HG03196 (cell line): Measurements from ENCODE around the gene PXK.

Experiments used
- ATAC-seq: cut with Tn5 transposase; IDR thresholded peaks from one replicate; pipeline ENCODE4 v1.9.1; 2021; ENCODE audit not compliant: unreplicated experiment

The PXK gene

DNA sequence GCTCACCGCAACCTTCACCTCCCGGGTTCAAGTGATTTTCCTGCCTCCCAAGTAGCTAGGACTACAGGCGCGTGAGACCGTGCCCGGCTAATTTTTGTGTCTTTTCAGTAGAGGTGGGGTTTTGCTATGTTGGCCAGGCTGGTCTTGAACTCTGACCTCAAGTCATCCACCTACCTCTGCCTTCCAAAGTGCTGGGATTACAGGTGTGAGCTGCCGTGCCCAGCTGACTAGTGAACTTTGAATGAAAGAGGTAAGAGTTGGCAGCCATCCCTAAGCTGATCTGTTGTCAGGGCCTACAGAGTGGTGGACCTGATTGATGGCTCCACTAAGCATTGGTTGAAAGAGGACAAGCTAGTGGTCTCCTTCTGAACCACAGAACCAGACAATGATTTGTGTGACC, 15.3 kb downstream of the PXK start:
- ATAC-seq = no peak

DNA sequence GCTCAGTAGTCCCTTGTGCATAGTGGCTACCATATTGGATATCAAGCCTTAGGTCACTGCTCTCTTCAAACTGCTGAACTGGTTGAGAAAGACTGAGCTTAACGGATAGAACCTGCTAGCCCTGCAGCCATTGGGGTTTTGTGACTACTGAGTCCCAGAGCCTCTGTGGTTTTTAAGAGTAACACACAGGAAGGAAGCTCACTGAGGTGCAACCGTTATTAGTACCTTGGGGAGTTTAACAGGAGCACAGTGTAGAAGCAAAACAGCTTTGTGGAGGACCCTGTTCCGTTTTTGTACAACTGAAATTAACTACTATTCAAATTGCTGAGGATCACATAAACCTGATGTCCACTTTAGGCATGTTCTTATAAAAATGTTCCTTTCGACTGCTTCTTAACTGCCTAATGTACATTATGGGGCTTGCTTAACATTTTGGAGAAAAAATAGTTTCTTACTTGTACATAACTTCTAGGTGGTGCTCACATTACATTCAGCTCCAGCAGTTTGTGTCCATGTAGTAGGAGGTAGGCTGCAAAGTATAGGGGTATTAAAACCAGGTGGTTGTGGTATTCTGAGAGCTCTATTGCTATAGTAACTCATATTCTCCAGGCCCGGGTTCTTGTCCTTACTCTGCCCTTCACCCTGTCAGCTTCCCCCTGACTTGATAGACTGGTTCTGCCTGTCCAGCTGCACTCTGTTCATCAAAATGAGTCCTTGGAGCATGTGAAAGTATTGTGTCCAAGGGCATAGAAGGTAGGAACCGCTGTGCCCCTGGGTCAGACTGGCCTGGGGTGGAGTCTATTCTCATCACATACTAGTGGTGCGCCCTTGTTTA, 17.3 kb downstream of the PXK start:
- peak; percentile 87 for ATAC-seq

DNA sequence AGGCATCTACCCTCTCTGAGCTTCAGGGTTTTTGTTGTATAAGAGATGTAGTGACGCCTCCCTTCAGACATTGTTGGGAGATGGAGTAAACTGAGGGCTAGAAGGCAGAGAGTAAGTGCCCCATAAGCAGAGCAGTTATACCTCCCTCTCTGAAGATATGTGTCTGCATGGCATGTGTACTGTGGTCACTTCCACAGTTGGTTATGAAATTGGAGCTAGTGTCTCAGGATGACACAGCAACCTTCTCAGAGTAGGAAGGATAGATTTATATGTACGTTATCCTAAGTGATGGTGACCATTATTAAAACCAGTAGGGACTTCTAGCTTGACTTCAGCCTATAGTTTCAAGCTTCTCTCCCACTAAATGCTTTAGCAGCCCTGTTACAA, 17.9 kb downstream of the PXK start:
- ATAC-seq = peak; percentile 4

DNA sequence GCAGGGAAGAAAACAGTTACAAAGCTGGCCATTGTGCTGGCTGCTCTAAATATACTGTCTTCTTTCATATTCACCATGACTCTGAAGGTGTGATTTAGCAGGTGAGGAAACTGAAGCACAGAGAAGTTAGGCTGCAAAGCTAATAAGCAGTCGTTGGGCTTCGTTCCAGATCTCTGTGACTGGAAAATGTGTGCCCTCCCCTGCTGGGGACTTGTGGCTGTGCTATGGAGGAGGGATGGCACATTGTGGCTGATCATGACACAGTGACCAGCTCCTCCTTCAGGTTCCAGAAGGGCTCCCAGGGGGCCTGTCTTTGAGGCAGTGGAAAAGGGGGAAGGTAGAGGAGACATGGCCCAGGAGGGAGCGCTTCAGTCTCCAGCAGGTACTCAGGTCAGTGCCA, 19.2 kb downstream of the PXK start:
- ATAC-seq = no peak

DNA sequence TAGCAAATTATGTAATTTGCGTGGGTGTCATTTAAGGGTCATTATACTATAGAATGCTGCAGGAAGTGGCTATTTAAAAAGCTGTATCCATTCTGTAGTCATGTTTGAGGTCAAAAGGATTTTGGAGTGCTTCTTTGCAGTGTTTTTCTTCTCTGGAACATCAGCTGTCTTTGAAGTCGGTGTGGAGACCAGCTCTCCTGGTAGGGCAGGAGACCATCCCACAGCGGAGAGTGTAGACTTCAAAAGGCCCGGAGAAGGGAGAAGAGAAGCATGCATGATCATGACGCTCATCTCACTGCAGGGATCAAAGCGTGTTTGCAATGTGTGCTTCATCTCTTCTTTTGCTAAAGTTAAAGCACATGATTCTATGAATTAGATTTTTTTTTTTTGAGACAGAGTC, 19.9 kb downstream of the PXK start:
- no peak for ATAC-seq

DNA sequence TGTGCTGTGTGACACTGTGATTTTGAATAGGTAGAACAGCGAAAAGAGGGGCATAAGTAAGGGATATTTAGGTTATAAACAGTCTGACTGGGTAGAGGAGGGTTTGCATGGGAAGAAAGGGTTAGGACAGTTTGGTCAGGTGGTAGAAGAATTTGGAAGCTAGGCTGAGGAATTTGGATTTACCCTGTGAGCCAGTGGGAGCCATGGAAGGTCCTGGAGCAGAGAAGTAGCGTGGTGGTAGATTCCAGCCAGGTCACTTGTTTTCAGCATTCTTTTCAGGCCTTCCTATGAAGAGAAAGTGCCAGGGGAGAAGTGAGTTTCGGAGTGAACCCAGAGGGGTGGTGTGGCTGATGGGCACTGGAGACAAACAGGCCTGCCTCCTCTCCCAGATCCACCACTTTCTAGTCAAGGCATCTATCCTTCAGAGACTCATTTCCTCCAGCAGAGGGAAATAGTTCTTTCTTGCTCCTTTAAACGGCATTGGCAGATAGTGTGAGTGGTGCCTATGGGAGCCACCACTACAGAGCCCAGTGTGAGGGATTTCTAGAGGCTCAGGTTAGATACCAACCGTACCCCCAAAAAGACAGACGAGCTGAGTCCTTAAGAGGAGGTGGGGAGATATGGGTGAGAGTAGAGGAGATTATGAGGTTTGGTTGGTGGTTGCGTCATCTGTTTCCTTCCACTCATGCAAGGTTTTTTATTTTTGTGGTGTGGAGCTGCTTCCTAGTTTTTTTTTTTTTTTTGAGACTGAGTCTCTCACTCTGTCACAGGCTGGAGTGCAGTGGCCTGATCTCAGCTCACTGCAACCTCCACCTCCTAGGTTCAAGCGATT, 21.2 kb downstream of the PXK start:
- ATAC-seq = no peak

DNA sequence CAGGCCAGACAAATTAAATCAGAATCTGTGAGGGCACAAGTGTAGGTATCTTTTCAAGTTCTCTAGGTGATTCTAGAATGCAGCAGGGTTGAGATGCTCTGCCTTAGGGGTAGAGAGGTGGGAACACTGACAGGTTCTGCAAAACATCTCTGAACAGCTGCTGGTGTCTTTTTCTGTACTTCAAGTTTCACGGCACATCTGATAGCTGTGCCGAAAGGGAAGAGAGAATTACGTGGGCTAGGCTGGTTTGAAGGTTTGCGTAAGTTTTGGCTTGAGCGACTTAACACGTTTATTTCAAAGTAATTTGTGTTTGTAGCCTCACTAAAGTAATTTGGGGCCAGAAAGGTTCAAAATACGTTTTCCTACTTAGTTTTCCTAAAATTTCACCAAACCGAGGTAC, 22.5 kb downstream of the PXK start:
- ATAC-seq = no peak

DNA sequence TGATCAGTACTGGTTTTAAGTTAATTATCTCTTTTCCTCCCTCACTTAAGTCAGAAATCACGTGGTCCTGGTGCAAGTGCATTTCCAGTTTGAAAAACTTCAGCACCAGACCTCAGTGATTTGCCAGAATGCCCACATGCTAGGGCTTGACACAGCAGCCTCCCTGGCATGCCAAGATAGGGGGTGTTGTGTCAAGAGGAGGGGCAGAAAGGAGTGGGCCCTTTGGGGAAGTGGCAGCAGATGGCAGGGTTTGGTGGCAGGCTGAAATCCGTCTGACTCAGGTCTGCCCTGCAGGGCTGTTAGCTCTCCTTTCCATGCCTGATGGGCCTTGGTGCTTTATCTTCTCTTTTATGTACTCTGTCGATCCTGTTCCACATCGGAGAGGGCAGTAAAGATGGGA, 23.4 kb downstream of the PXK start:
- ATAC-seq = no peak

DNA sequence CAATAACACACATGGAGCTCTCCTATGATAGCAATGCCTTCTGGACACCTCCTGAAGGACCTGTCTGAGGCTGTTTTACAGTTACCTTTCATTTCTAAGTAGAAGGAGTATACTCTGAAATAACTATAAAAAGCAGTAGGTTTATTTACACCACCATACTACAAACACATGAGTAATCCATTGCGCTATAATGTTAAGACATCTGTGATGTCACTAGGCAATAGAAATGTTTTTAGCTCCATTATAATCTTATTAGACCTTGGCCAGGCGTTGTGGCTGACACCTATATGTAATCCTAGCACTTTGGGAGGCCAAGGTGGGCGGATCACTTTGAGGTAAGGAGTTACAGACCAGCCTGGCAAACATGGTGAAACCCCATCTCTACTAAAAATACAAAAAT, 24.7 kb downstream of the PXK start:
- ATAC-seq = no peak

DNA sequence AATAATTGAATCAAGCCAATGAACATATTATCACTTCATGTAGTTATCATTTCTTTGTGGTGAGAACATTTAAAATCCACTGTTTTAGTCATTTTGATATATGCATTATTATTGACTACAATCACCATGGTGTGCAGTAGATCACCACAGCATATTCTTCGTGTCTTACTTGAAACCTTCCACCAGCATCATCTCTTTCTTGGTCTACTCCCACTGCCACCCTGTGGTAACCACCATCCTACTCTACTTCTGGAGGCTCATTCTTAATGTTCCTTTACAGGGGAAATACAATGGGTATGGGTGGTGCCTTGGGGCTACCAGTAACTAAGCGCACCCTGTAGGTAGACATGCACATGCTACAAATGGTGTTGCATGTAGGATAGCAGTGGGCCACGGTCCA, 25.4 kb downstream of the PXK start:
- ATAC-seq = no peak

DNA sequence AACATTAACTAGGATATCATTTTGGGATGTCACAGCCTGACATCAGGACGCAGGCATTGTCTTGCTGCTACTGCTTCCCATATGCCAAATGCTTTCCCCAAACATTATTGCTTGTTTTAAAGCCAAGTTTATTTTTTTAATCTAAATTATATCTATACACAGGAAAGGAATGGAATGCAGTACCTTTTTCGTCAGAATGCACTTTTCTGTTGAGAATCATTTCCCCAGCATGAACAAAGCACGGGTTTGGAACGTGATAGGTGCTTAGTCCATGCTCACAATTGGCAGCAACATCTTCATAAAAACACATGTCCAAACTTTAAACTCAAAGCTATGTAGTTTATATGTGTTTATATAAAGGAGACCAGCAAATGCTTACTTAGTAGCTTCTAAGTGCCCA, 26.1 kb downstream of the PXK start:
- ATAC-seq = no peak

DNA sequence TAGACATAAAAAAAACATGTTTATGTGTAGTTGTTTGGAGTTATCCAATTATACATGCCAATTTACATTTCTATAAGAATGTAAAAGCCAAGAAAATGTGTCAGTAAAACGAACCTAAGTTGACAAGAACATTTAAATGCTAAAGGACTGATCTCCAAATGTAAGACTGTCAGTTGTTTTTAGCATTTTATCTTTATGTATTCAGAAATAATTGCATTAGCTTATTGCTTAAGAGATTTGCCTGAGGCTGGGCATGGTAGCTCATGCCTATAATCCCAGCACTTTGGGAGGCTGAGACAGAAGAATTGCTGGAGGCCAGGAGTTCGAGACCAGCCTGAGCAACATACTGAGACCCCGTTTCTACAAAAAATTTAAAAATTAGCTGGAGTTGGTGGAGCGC, 26.9 kb downstream of the PXK start:
- ATAC-seq = no peak

DNA sequence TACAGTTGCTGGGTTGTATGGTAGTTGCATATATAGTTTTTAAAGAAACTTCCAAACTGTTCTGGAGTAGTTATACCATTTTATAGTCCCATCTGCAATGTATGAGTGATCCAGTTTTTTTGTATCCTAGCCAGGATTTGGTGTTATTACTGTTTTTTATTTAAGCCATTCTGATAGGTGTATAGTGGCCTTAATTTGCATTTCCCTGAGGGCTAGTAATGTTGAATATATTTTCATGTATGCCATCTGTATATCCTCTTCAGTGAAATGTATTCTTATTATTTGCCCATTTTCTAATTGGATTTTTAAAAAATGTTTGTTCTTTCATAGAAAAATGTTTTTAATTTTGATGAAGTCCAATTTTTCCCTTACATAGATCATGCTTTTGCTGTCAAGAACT, 29.2 kb downstream of the PXK start:
- ATAC-seq = no peak

DNA sequence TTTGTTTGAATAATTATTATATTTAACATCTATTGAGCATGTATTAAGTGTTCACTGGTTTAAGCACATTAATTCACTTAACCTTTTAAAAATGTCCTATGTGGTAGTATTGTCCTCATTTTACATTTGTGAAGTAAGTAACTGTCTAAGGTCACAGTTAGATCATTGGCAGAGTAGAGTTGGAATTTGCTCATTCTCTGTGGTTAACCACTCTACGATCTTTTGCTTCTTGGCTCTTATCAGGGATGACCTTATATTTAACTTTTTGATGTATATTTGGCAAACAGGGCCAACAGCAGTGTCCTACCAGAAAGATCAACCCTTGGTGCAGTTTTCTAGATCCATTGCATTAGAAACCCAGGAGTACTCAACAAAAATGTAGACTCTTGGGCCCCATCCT, 34.0 kb downstream of the PXK start:
- no peak for ATAC-seq

DNA sequence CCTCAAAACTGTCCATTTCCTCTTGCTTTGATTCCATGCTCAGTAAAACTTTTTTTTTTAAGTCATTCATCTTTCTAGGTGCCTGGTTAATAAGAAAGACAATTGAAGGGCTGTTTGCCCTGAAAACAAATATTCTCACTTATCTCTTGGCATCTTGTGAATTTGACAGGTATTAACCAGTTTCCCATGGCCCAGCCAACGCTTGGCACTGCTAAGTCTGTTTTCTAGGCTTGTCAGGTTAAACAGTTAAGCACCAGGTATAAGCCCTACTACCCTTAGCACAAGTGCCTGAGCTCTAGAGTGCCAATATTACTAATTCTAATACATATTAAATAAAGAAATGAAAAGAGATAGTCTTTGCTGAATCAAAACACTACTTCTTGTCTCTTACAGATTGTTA, 36.3 kb downstream of the PXK start:
- no peak for ATAC-seq

DNA sequence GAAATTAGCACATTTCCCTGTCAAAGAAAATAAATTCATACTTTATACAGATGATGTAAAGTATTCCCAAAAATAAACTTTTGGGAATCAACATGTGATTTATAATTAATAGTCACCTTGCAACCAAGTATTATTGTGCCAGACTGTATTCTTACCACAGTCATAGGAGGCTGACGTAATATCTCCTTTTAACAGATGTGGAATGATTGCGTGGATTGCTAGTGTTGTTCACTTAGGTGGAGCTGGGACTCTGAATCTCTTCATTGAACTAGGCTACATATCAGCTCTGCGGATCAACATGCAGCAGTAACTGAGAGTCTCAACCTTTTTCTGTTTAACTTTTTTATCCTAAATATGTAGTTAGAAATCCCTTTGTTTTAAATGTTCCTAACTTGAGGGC, 37.2 kb downstream of the PXK start:
- no peak for ATAC-seq

DNA sequence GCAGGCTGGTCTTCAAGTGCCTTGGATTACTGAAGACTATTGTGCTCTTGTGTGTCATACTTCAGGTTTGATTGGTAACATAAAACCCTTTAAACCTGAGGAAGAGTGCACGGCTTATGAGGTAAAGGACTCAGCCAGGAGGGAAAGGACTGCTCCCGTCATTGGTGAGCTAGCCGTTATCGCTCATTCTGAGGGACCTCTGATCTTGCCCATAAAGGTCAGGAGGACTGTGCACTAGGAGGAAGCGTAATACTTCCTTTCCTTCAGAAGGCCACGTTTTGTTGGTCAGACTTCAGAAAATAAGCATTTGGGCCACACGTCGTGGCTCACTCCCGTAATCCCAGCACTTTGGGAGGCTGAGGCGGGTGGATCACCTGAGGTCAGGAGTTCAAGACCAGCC, 37.7 kb downstream of the PXK start:
- ATAC-seq = no peak

DNA sequence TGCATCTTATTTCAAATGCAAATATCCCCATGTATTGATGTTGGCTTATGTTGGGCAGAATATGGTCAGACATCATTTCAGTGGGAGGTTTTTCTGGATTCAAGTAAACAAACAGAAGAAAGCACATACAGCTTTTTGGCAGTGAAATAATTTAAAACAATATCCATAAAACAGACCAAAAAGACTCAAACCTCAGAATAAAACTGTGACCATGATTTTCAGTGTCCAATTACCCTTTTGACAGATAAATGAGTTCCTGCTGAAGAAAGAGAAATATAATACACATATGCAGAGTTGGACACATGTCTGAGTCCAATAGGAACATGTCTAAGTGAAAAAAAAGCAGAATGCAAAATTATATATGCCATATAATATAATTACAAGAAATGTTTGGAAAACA, 39.1 kb downstream of the PXK start:
- ATAC-seq = no peak

DNA sequence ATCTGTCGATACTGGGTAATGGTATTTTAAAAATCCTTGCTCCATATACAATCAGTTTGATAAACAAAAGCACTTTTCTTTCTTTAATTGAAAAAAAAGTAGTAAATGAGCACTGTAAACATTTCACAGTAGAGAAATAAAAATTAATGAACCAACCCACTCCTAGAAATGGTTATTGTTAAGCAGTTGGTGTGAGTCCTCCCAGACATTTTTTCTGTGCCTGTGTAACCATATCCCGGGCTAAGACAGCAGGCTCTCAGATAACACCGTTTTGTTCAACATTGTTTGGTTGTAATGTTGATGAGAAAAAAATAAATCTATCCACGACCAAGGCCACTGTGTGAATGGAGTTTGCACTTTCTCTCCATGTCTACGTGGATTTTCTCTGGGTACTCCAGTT, 42.6 kb downstream of the PXK start:
- ATAC-seq = no peak

DNA sequence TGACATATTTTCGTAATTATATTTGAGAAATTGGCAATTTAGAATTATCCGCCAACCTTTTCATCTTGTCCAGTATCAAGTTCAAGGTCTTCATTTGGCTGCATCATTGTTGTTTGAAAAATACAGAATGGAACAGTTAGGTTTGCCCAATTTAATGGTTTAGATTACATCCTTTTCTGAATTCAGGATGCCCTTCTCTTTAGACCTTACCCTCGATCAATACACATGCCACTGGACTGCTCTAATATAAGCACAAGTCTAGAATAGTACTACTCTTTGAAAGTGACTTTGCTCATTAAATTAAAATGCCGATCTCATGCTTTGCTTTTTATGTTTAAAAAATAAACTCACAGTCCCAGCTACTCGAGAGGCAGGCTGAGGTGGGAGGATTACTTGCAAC, 44.5 kb downstream of the PXK start:
- ATAC-seq = no peak

DNA sequence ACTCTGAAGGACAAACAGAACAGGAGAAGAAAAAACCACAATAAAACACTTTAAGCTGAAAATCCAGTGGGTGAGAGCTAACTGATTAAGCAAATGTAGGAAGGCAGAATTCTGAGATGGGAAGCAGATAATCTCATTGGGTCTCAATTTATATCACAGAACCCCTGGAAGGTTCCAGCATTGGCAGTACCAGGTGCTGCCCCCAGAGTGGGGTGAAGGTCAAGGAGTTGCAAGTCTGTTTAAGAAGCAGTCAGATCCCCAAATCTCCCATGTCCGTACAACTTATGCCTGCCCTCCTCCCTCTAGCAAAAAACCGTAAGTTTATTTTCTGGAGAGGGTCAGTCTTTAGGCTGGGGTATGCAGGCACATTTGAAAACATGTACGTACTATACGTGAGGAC, 45.1 kb downstream of the PXK start:
- no peak for ATAC-seq

DNA sequence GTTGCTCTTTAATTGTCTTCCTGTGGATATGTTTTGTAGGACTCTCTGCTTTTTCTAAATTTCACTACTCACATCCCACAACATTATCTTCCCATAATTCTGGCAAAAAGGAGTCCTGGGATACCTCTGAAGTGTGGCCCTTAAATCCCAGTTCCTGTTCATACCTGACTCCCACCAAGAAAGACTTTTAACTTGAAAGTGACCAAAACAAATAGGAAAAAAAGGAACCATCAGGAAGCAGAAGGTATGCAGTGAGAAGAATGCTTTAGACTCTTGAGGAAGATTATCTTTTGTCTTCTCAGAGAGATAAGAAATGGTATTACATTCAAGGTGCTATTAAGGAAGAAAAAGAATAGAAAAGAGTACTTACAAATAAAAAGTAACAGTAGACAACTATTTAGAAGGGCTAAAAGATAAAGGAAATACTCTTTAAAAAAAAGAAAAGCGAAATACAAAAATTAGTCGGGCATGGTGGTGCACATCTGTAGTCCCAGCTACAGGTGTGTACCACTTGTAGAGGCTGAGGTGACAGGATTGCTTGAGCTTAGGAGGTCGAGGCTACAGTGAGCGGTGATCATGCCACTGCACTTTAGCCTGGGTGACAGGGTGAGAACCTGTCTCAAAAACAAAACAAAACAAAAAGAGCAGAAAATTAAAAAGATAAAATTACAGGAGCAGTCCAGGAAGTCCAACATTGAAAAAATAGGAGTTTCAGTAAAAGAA, 46.8 kb downstream of the PXK start:
- no peak for ATAC-seq
